ENCODE results near the gene FHIT.

FHIT gene

DNA sequence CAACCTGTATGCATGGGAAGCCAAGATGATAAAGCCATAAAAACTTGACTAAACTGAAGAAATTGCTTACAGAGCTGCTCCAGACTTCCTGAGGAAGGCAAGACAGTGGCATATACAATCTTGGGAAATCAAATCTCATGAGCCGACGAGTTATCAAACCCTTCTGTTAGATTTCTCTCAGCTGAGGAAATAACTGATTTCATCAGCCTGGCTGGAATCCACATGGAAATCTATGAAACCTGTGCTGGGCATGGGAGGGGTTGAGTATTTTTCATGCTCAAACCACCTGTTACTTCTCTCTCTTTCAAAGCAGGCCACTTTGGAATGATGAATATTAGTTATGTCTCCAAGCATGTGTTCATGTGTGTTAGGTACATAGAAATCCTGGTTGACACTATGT lies 727.7 kb downstream of the FHIT start:
- no peak for DNase-seq (ENCODE audit: low spot score)
- in situ Hi-C loops (cut with MboI; ENCODE audit: low sequenced_read_pairs, unreplicated experiment): no loop called here
- TF ChIP-seq, protein P1, sequence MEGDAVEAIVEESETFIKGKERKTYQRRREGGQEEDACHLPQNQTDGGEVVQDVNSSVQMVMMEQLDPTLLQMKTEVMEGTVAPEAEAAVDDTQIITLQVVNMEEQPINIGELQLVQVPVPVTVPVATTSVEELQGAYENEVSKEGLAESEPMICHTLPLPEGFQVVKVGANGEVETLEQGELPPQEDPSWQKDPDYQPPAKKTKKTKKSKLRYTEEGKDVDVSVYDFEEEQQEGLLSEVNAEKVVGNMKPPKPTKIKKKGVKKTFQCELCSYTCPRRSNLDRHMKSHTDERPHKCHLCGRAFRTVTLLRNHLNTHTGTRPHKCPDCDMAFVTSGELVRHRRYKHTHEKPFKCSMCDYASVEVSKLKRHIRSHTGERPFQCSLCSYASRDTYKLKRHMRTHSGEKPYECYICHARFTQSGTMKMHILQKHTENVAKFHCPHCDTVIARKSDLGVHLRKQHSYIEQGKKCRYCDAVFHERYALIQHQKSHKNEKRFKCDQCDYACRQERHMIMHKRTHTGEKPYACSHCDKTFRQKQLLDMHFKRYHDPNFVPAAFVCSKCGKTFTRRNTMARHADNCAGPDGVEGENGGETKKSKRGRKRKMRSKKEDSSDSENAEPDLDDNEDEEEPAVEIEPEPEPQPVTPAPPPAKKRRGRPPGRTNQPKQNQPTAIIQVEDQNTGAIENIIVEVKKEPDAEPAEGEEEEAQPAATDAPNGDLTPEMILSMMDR (IDR thresholded peaks at IDR 0.05; ENCODE audit: borderline replicate concordance, control extremely low read depth, extremely low read depth, insufficient read depth, missing control alignments): no peak

DNA sequence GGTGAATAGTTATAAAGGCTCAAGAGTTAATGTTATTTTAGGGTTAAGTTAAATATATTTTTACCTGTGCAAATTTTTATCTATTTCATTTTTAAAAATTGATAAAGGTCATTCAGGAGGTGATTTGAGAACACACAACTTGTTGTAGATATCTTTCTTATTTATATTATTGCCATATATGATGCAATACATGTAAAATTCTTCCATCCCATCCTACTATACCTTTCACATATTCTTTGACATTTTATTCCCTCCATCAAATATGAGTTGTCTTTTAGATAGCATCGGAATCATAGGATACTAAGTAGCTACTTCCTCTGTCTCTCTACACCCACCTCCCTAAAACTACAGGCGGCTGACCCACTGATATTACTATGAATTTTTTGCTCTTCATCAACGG lies 734.1 kb downstream of the FHIT start:
- in situ Hi-C loops (cut with MboI; ENCODE audit: low sequenced_read_pairs, unreplicated experiment): no loop called here
- DNase-seq (ENCODE audit: low spot score): no peak
- TF ChIP-seq, protein P1 (IDR thresholded peaks at IDR 0.05; ENCODE audit: borderline replicate concordance, control extremely low read depth, extremely low read depth, insufficient read depth, missing control alignments): no peak

DNA sequence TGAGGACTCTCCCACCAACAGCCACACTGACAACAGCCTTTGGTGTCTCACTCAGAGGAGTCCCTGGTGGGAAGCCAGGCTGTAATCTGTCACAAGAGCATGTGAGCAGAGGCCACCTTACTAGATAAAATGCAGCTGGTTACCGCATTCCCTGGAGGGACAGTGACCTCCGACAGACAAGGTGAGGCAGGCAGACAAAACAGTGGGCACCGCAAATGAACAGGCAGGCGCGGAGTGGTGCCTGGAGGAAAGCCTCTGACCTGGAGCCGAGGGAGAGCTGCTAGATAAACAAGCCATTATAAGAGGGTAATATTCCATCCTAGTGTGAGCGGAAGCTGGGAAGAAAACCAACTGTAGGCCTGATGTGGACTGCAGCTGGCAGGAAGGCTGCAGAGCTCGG lies 736.4 kb downstream of the FHIT start:
- TF ChIP-seq, protein P1 (IDR thresholded peaks at IDR 0.05; ENCODE audit: borderline replicate concordance, control extremely low read depth, extremely low read depth, insufficient read depth, missing control alignments): no peak
- DNase-seq (ENCODE audit: low spot score): no peak
- in situ Hi-C loops (cut with MboI; ENCODE audit: low sequenced_read_pairs, unreplicated experiment): no loop called here

DNA sequence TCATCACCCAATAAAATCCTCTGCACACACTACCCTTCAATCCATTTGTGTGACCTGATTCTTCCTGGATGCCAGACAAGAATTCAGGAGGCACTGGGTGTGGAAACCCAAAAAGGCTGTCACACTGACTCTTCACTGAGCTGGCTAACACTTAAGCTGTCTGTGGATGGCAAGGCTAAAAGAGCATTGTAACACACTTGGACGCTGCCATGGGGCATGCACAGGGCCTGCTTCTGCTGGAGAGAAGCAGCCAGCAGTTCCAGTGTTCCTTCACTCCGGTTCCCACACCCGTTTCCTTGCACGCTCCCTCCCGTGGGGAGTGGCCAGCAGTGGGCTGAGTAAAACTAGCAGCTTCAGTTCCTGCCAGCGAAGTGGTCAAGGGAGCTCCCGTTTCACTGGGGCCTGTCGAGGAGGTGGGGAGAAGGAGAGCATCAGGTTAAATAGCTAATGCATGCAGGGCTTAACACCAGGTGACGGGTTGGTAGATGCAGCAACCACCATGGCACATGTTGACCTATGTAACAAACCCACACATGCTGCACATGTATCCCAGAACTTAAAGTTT lies 737.1 kb downstream of the FHIT start:
- in situ Hi-C loops (cut with MboI; ENCODE audit: low sequenced_read_pairs, unreplicated experiment): no loop called here
- DNase-seq (ENCODE audit: low spot score): no peak
- TF ChIP-seq, protein P1 (IDR thresholded peaks at IDR 0.05; ENCODE audit: borderline replicate concordance, control extremely low read depth, extremely low read depth, insufficient read depth, missing control alignments): no peak

DNA sequence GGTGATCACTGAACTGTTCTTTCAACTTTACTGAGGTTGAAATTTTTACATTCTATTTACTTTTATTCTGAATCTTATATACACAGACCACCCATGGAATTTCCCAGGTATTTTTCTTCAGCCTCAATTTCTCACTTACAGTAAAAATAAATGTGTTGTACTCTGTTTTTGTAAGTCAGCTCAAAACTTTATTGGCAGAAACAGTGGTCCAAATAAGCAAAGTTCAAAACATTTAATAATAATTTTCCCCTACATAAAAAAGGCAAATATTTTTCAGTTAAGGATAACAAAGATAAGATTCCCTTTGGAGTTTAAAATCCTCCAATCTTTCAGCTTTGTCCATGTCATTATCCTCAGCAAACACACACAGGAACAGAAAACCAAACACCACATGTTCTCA lies 738.0 kb downstream of the FHIT start:
- DNase-seq (ENCODE audit: low spot score): no peak
- in situ Hi-C loops (cut with MboI; ENCODE audit: low sequenced_read_pairs, unreplicated experiment): no loop called here
- TF ChIP-seq, protein P1 (IDR thresholded peaks at IDR 0.05; ENCODE audit: borderline replicate concordance, control extremely low read depth, extremely low read depth, insufficient read depth, missing control alignments): no peak

DNA sequence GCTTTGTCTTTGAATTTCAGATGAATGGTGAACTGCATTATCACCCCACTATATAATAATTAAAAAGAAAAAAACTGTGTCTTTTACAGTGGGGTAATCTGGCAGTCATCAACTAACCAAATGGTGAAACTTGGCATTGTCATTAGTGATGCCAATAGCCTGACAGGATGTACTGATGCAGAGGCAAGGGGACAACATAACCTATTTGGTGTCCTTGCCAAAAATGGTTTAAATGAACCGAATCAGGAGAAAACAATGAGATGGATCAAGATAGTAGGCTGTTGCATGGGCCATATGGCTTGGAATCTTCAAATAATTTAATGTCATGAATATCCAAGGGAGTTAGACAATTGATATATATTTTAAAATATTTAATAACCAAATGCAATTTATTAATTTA lies 738.7 kb downstream of the FHIT start:
- no peak for DNase-seq (ENCODE audit: low spot score)
- in situ Hi-C loops (cut with MboI; ENCODE audit: low sequenced_read_pairs, unreplicated experiment): no loop called here
- TF ChIP-seq, protein P1 (IDR thresholded peaks at IDR 0.05; ENCODE audit: borderline replicate concordance, control extremely low read depth, extremely low read depth, insufficient read depth, missing control alignments): no peak

DNA sequence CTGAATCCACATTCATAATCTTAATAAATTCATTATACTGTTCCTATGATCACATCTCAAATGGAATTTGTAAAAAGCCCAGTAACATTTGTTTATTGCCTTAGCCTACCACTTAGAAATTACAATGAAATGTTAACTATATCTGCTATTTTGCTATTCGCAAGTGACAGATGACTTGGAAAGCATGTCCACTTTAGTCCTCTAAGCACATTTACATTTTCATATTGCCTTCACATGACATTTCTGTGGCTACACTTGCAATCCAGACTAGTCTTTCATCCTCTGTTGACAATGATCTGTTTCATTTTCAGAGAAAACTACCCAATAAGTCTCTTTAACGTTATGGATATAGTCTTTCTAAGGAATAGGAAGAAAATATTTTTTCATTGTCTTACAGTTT lies 741.8 kb downstream of the FHIT start:
- DNase-seq (ENCODE audit: low spot score): no peak
- in situ Hi-C loops (cut with MboI; ENCODE audit: low sequenced_read_pairs, unreplicated experiment): no loop called here
- TF ChIP-seq, protein P1 (IDR thresholded peaks at IDR 0.05; ENCODE audit: borderline replicate concordance, control extremely low read depth, extremely low read depth, insufficient read depth, missing control alignments): no peak
